H1 (cell line): ENCODE results near the gene FAM241A. TPM values are rescaled to one million over a fixed set of nuclear protein-coding genes. Genes with fewer than 3 reads are reported as not detected.

Experiments
- CBX8 ChIP-seq: fragments of 300-800, 300-1000 bp; sonication (generic); IDR thresholded peaks from 2 replicates; pipeline ENCODE4 v1.7.1; 2016; ENCODE audit warnings: low read depth, low read length, borderline replicate concordance
- CTBP2 ChIP-seq: IDR thresholded peaks from 2 replicates; pipeline ENCODE4 v1.7.0; 2011; ENCODE audit warnings: borderline replicate concordance, mild to moderate bottlenecking, moderate library complexity, mixed read lengths, low read length; ENCODE audit not compliant: insufficient read depth, insufficient read length
- EGR1 ChIP-seq: IDR thresholded peaks from 2 replicates; pipeline ENCODE4 v1.6.1; 2011; ENCODE audit warnings: low read depth, low read length, borderline replicate concordance
- EP300 ChIP-seq, 2 experiments: IDR thresholded peaks; 1 replicate in 1 of 2; 2 replicates in 1 of 2; pipeline ENCODE4 v1.6.1; 2011 to 2012; ENCODE audit warnings: low read depth in 2 of 2, low read length in 2 of 2, mild to moderate bottlenecking in 2 of 2, borderline replicate concordance in 1 of 2, inconsistent platforms in 1 of 2, moderate library complexity in 1 of 2
- GABPA ChIP-seq: IDR thresholded peaks from 2 replicates; pipeline ENCODE4 v1.6.1; 2011; ENCODE audit warnings: mild to moderate bottlenecking, low read length, moderate library complexity, borderline replicate concordance; ENCODE audit not compliant: insufficient read depth
- NRF1 ChIP-seq: IDR thresholded peaks from 2 replicates; pipeline ENCODE4 v1.6.1; 2011; ENCODE audit warnings: mild to moderate bottlenecking, low read depth, low read length, improper control_type of control experiment
- RFX5 ChIP-seq: IDR thresholded peaks from 2 replicates; pipeline ENCODE4 v1.6.1; 2011; ENCODE audit warnings: low read depth, low read length, improper control_type of control experiment, borderline replicate concordance
- SIRT6 ChIP-seq: IDR thresholded peaks from one replicate; pipeline ENCODE4 v1.7.1; 2012; ENCODE audit warnings: low read length, inconsistent platforms
- polyA plus RNA-seq, 7 experiments: library from polyadenylated mRNA; depleted of rRNA in 3 of 7; stranded (reverse) in 5 of 7; unstranded in 2 of 7; fragments of >200 nt in 5 of 7; fragments of 200-250 nt in 2 of 7; gene quantifications; 1 replicate in 5 of 7; 2 replicates in 1 of 7; 4 replicates in 1 of 7; pipeline versions ENCODE4 v1.2.1 to v1.2.3, GENCODE V29; 2011 to 2013; ENCODE audit warnings: missing spikeins in 2 of 7, mixed read lengths in 2 of 7
- total RNA-seq: library from RNA; stranded (reverse); fragmentation: NEBNext Ultra II Directional; extraction: Animal tissue kit (Norgen Biotek cat#: 25700); gene quantifications from 2 replicates; pipeline ENCODE4 v1.2.1, GENCODE V29; 2021

The FAM241A gene
- total and polyA plus RNA-seq, 2 of the 8 experiments (the other 6 are each of a cell fraction or from before 2014, with no cell fraction given) = 0.20 to 0.73 TPM

DNA sequence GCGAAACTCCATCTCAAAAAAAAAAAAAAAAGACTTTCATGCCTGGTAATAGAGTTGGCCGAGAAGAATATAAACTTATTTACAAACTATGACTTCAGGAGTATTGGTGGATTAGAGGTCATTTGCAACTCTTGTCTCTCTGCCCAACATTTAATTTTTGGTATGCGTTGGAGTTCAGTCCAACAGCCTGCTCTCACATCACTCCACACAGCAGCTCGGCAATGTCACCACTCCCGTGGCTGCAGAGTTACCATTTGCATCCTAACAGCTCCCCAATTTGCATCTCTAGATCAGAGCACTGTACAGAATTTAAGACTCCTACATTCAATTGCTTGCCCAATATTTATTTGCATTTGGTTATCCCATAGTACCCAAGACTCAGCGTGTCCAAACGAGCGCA lies 45.4 kb downstream of the FAM241A start (continued):
- TF ChIP-seq CTBP2 (no peak), NRF1 (no peak), RFX5 (no peak), SIRT6 (no peak), EGR1 (no peak), EP300 (IDR thresholded peaks at IDR 0.05; ENCODE audit: borderline replicate concordance in 1 of 2, low read depth in 2 of 2, low read length in 2 of 2) (no peak), GABPA (no peak), CBX8 (no peak)
